ENCODE measurements around the gene GNAL. TPM values are rescaled to one million over a fixed set of nuclear protein-coding genes. Genes with fewer than 3 reads are reported as not detected.
A peak's percentile ranks its signal among the peaks of the same experiment; 100 is the strongest.

Gene GNAL
- total and polyA plus RNA-seq, 2 of the 4 experiments (the other 2 are of a cell fraction), result 0.15 to 0.36 TPM

DNA sequence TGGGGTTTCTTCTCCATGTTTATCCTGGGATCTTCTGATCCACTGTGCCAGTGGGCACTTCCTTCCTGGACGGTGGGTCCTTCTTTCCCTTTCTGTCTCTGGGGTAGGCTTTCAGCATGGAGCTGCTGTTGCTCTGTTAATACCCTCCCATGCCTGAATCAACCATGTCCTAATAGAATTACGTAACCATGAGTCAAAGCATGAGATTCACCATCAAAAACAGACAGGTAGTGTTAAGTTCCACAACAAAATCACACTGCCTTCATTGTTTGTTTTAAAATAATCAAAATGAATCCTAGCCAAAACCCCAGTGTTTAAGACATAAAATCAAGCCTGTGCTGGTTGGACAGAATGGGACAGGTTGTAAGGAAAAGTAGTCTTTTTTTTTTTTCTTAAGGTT is 37.5 kb downstream of the GNAL start:
- dilution Hi-C loops (cut with HindIII; ENCODE audit: low sequenced_read_pairs, unreplicated experiment) (no loop called here), in situ Hi-C loops (cut with MboI; ENCODE audit: low sequenced_read_pairs) (no loop called here), intact Hi-C loops (cut with micrococcal nuclease) (no loop called here)
- Histone ChIP-seq H3K27ac (ENCODE audit: insufficient read depth, low read length) (no peak overlapping the region), H3K56ac (ENCODE audit: extremely low read depth, insufficient read depth, low read length) (no peak overlapping the region), H2BK20ac (ENCODE audit: low read depth, low read length) (no peak overlapping the region), H3K4ac (ENCODE audit: low read depth, low read length) (no peak overlapping the region), H3K79me1 (ENCODE audit: low read depth in 1 of 2, low read length in 2 of 2) (no peaks in the 10 kb centered on the region), H3K9me3 (ENCODE audit: control insufficient read depth, insufficient read depth, low read length) (no peaks in the 10 kb centered on the region), H4K5ac (ENCODE audit: low read depth, low read length) (no peak overlapping the region), H4K20me1 (ENCODE audit: insufficient read depth, low read length) (no peaks in the 10 kb centered on the region), H3K4me3 (ENCODE audit: insufficient read depth, low read depth, low read length) (no peak overlapping the region), H2BK5ac (ENCODE audit: low read depth, low read length, poor library complexity, severe bottlenecking) (no peak overlapping the region), H2AK9ac (replicated peaks; ENCODE audit: low read depth, low read length, poor library complexity) (no peak overlapping the region), H2BK120ac (ENCODE audit: low read depth, low read length) (no peak overlapping the region), H3K27me3 (ENCODE audit: control insufficient read depth, insufficient read depth, low read length) (peaks cover 24% of the 10 kb centered on the region), H4K91ac (ENCODE audit: insufficient read depth, low read depth, low read length) (no peak overlapping the region), H2AFZ (replicated peaks; ENCODE audit: low read length, poor library complexity) (no peak overlapping the region), H3K9me1 (ENCODE audit: insufficient read depth, low read length) (no peaks in the 10 kb centered on the region), H3K14ac (replicated peaks; ENCODE audit: low read depth, low read length) (no peak overlapping the region), H4K8ac (ENCODE audit: low read depth in 2 of 2, low read length in 2 of 2) (no peak overlapping the region), H3K4me1 (ENCODE audit: control insufficient read depth, insufficient read depth, low read length) (no peaks in the 10 kb centered on the region), H2AK5ac (ENCODE audit: low read depth, low read length) (no peak overlapping the region), H3K18ac (ENCODE audit: low read depth, low read length) (no peak overlapping the region), H3K36me3 (ENCODE audit: control insufficient read depth, insufficient read depth, low read length) (no peaks in the 10 kb centered on the region), H3K9ac (ENCODE audit: low read depth, low read length) (no peak overlapping the region), H2BK15ac (ENCODE audit: low read depth, low read length) (no peak overlapping the region), H3K23ac (ENCODE audit: low read depth, low read length) (no peak overlapping the region), H3K4me2 (ENCODE audit: low read depth, low read length) (no peak overlapping the region)
- POLR2A ChIA-PET (ENCODE audit: unreplicated experiment), result interaction anchor here (0.6 kb wide), 1 partner anchor 8 kb away, joined by 3 read pairs; no protein-coding TSS in a partner anchor
- CTCF ChIA-PET, result interaction anchor here (1.5 kb wide), 1 partner anchor 14 kb away, joined by 3 read pairs; no protein-coding TSS in a partner anchor
- TF ChIP-seq CEBPB (IDR thresholded peaks at IDR 0.05; ENCODE audit: low read depth, low read length) (peak; percentile 23; the same call in 1 of the 2 replicates), RFX5 (IDR thresholded peaks at IDR 0.05; ENCODE audit: low read depth, low read length) (no peak)
- DNase-seq (no peak), ATAC-seq (ENCODE audit: low read depth) (no peak)
- no CpG with 5 or more reads among the region's 2 CpGs for WGBS, 2 experiments (ENCODE audit: extremely low coverage in 2 of 2, insufficient read length in 1 of 2)
- BruUV-seq (replicated peaks), result no TSS peak
